ENCODE results near the gene NOL4L.

The NOL4L gene

GRCh38 chr20:32534661-32535240 lies 50.4 kb downstream of the NOL4L start:
- TF ChIP-seq EZH2 (IDR thresholded peaks at IDR 0.05), result no peak
- no peak for TF ChIP-seq POLR2AphosphoS5 (IDR thresholded peaks at IDR 0.05; ENCODE audit: borderline replicate concordance, low read depth, low read length)
- TF ChIP-seq FOXP2 (optimal IDR thresholded peaks at IDR 0.05; ENCODE audit: control extremely low read depth, extremely low read length, insufficient read depth), result no peak
- H3K9ac ChIP-seq (ENCODE audit: insufficient read length), result no peak overlapping the region
- DNase-seq (ENCODE audit: low read depth, low spot score), result no peak
- no peak overlapping the region for H3K27ac ChIP-seq
- peak overlapping the region; percentile 25; the same call in 1 of the 2 replicates for H3K4me3 ChIP-seq
- no peaks in the 10 kb centered on the region for H3K9me3 ChIP-seq (ENCODE audit: low read depth, low read length)
- no peaks in the 10 kb centered on the region for H3K36me3 ChIP-seq (ENCODE audit: insufficient read depth, low read length)

DNA sequence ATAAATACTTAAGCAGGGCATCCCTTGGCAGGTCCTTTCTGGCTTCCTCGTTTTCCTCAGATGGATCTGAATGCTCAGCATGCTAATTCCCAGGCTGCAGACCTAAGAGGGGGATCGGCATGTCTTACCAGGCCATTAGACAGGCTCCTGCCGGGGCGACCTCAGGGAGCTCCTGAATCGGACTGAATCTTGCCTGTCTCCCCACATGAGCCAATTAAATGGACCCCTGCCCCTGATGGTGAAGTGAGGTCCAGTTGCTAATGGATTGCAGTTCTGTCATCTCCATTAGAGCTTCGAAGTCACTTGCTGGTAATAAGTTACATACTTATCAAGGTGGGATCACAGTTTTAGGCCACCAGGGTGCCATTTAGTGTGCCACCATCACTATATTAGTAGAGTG lies 51.4 kb downstream of the NOL4L start:
- no peak for DNase-seq (ENCODE audit: low read depth, low spot score)
- Histone ChIP-seq H3K27ac (no peak overlapping the region), H3K9ac (ENCODE audit: insufficient read length) (no peak overlapping the region), H3K9me3 (ENCODE audit: low read depth, low read length) (no peaks in the 10 kb centered on the region), H3K4me3 (no peak overlapping the region), H3K36me3 (ENCODE audit: insufficient read depth, low read length) (no peaks in the 10 kb centered on the region)
- TF ChIP-seq FOXP2 (optimal IDR thresholded peaks at IDR 0.05; ENCODE audit: control extremely low read depth, extremely low read length, insufficient read depth) (no peak), EZH2 (IDR thresholded peaks at IDR 0.05) (no peak), POLR2AphosphoS5 (IDR thresholded peaks at IDR 0.05; ENCODE audit: borderline replicate concordance, low read depth, low read length) (no peak)

DNA sequence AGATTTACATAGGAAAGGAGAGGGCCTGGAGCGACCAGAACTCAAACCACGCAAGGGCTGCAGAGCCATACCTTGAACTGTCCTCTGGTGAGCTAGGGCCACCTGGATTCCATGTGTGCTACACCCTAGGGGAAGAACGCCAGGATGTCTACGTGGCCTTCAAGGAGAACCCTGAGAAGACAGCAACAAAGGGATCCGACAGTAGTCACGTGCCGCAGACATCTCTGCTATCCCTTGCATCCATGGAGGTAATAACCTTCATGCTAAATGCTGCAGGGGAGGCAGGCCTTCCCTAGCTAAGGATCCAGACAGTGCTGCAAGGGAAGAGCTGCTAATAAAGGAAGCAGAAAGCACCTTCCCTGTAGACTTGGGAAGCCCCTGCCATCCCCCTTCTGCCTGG lies 52.9 kb downstream of the NOL4L start:
- Histone ChIP-seq H3K27ac (no peak overlapping the region), H3K36me3 (ENCODE audit: insufficient read depth, low read length) (no peaks in the 10 kb centered on the region), H3K4me3 (no peak overlapping the region), H3K9me3 (ENCODE audit: low read depth, low read length) (no peaks in the 10 kb centered on the region), H3K9ac (ENCODE audit: insufficient read length) (no peak overlapping the region)
- TF ChIP-seq POLR2AphosphoS5 (IDR thresholded peaks at IDR 0.05; ENCODE audit: borderline replicate concordance, low read depth, low read length), result no peak
- TF ChIP-seq FOXP2 (optimal IDR thresholded peaks at IDR 0.05; ENCODE audit: control extremely low read depth, extremely low read length, insufficient read depth), result no peak
- no peak for TF ChIP-seq EZH2 (IDR thresholded peaks at IDR 0.05)
- DNase-seq (ENCODE audit: low read depth, low spot score), result no peak

DNA sequence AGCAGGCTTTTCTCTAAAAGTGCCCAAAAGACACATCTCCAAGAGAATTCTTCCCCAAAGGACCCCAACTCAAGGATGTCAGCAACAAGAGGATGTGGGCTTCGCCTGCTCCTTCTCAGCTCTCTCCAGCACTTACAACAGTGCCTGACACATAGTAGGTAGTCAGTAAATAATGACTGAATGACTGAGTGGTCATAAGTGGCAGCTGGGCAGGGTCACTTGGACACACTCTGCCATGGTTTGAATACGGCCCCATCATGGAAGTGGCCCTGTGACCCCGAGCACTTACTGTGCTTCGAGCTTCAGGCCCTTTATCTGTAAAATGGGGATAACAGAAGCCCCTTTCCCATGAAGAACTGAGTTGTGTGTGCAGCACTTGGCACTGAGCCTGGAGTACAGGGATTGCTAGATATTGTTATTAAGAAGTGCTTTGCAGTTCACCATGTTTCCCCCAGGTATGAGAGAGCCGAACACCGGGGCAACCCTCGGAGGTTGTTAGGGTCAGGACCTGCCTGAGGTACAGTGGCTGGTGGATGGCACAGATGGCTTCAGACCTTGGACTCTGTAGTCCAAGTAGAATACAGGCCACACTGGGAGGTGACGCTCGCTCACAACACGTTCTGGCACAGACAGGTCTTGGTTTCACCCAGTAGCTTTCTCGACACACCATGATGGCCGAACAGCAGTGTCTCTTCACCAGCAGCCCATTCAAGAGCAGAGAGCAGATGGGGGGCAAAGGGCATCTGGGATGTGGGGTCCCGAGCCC lies 56.0 kb downstream of the NOL4L start:
- no peak for DNase-seq (ENCODE audit: low read depth, low spot score)
- no peaks in the 10 kb centered on the region for H3K36me3 ChIP-seq (ENCODE audit: insufficient read depth, low read length)
- no peaks in the 10 kb centered on the region for H3K9me3 ChIP-seq (ENCODE audit: low read depth, low read length)
- no peak for TF ChIP-seq EZH2 (IDR thresholded peaks at IDR 0.05)
- no peak overlapping the region for H3K9ac ChIP-seq (ENCODE audit: insufficient read length)
- H3K27ac ChIP-seq, result no peak overlapping the region
- H3K4me3 ChIP-seq, result no peak overlapping the region

DNA sequence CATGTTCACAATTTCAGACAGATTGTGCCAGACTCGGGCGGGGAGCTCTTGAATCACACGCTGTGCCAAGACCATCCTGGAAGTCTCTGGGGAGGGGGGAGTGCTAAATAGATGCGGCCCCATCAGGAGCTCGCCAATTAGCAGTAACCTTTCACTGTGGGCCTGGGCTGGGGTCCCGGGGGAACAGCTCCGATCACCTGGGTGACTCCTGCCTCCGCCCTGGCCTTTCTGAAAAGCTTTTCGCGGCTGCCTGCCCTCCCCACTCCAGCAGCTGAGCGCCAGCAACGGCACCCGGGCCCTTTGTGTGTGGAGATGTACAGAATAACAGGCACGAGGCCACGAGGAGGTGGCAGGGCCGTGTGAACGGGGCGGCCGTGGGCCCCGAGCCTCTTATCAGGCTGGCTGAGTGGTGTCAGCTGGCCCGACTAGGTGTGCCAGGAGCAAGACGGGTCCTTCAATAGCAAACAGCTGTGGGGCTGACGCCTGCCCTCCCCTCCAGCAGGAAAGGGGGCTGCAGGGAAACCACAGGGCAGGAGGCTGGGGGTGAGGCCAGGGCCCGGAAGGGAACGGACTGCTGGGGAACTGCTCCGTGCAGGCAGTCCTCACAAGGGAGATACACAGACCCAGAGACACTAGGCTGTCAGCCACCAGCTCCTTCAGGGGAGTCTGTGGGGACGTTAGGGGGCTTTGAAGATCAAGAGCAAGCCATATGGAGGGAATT lies 56.8 kb downstream of the NOL4L start:
- Histone ChIP-seq H3K9ac (ENCODE audit: insufficient read length) (peak overlapping the region; percentile 41), H3K36me3 (ENCODE audit: insufficient read depth, low read length) (no peaks in the 10 kb centered on the region), H3K9me3 (ENCODE audit: low read depth, low read length) (no peaks in the 10 kb centered on the region), H3K4me3 (no peak overlapping the region), H3K27ac (no peak overlapping the region)
- TF ChIP-seq EZH2 (IDR thresholded peaks at IDR 0.05), result no peak
- no peak for TF ChIP-seq POLR2AphosphoS5 (IDR thresholded peaks at IDR 0.05; ENCODE audit: borderline replicate concordance, low read depth, low read length)
- no peak for TF ChIP-seq FOXP2 (optimal IDR thresholded peaks at IDR 0.05; ENCODE audit: control extremely low read depth, extremely low read length, insufficient read depth)
- no peak for DNase-seq (ENCODE audit: low read depth, low spot score)

DNA sequence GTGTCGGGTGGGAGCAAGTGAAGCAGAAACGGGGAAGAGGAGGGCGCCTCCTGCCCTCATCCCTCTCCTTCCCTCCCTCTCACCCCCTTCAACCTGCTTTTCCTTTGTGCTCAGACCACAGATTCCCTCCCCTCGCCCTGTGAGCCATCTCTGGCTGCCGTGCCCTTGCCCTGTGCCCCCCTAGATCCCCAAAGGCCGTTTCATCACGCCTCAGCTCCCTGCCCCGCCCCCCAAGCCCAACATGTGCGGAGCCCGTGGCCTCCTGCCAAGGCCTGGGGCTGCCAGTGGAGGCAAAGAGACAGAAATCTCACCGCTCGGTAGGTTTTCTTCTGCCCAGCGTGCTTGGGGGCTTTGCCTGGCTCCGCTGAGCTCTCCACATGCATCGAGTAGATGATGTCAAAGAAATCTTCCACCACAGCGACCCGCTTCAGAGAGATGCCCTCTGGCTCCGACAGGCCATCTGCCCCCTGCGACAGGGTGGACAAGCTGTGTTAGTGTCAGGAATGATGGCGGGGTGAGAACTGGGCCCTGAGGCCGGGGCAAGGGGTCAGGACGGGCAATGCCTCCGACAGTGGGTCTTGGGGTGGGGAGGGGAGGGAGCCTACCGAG lies 57.6 kb downstream of the NOL4L start:
- Histone ChIP-seq H3K36me3 (ENCODE audit: insufficient read depth, low read length) (no peaks in the 10 kb centered on the region), H3K27ac (no peak overlapping the region), H3K9ac (ENCODE audit: insufficient read length) (peak overlapping the region; percentile 41), H3K4me3 (peak overlapping the region; percentile 42; the same call in 1 of the 2 replicates), H3K9me3 (ENCODE audit: low read depth, low read length) (no peaks in the 10 kb centered on the region)
- TF ChIP-seq FOXP2 (optimal IDR thresholded peaks at IDR 0.05; ENCODE audit: control extremely low read depth, extremely low read length, insufficient read depth), result no peak
- TF ChIP-seq EZH2 (IDR thresholded peaks at IDR 0.05), result no peak
- no peak for TF ChIP-seq POLR2AphosphoS5 (IDR thresholded peaks at IDR 0.05; ENCODE audit: borderline replicate concordance, low read depth, low read length)
- no peak for DNase-seq (ENCODE audit: low read depth, low spot score)

DNA sequence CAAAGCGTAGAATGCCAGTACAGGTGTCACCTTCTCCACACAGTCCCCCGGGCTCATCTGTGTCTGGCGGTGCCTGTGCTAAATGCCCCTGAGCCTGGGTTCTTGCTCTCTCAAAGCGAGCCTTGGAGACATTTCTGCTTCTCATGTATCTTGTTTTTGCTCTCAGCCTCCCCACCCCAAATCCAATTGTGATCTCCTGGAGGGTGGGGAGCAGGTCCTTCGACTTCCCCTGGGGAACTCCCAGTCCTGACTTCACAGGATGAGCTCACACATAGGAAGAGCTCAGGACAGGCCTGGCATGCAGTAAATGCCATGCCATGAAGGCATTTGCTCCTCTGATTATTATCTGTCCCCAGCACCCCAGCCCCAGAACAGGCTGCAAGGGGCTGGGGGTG lies 58.1 kb downstream of the NOL4L start:
- peak overlapping the region; percentile 20 for H3K9ac ChIP-seq (ENCODE audit: insufficient read length)
- no peak overlapping the region for H3K27ac ChIP-seq
- H3K36me3 ChIP-seq (ENCODE audit: insufficient read depth, low read length), result no peaks in the 10 kb centered on the region
- no peaks in the 10 kb centered on the region for H3K9me3 ChIP-seq (ENCODE audit: low read depth, low read length)
- no peak for TF ChIP-seq FOXP2 (optimal IDR thresholded peaks at IDR 0.05; ENCODE audit: control extremely low read depth, extremely low read length, insufficient read depth)
- TF ChIP-seq POLR2AphosphoS5 (IDR thresholded peaks at IDR 0.05; ENCODE audit: borderline replicate concordance, low read depth, low read length), result no peak
- TF ChIP-seq EZH2 (IDR thresholded peaks at IDR 0.05), result no peak
- H3K4me3 ChIP-seq, result no peak overlapping the region
- DNase-seq (ENCODE audit: low read depth, low spot score), result no peak

- no peak overlapping the region for H3K4me3 ChIP-seq
- H3K36me3 ChIP-seq (ENCODE audit: insufficient read depth, low read length), result no peaks in the 10 kb centered on the region
- no peak overlapping the region for H3K27ac ChIP-seq
- H3K9ac ChIP-seq (ENCODE audit: insufficient read length), result no peak overlapping the region
- no peaks in the 10 kb centered on the region for H3K9me3 ChIP-seq (ENCODE audit: low read depth, low read length)
- no peak for DNase-seq (ENCODE audit: low read depth, low spot score)
- no peak for TF ChIP-seq FOXP2 (optimal IDR thresholded peaks at IDR 0.05; ENCODE audit: control extremely low read depth, extremely low read length, insufficient read depth)
- no peak for TF ChIP-seq EZH2 (IDR thresholded peaks at IDR 0.05)
- no peak for TF ChIP-seq POLR2AphosphoS5 (IDR thresholded peaks at IDR 0.05; ENCODE audit: borderline replicate concordance, low read depth, low read length)
Measured at GRCh38 chr20:32526541-32526940, 58.6 kb downstream of the NOL4L start.
